Activated CD4-positive, alpha-beta T cell treated with anti-CD3 and anti-CD28 coated beads, Interleukin-2, amount 50 U/mL, for 4 hours (primary cell): Measurements from ENCODE around the gene KCNIP1.

ENCODE experiments used
- DNase-seq, 2 experiments: peaks; one replicate each; pipeline ENCODE4 v3.0.0-alpha.2; 2020

The KCNIP1 gene

GRCh38 chr5:170503990-170504596, at the start of gene KCNIP1:
Gene KCNIP1, plus strand, starts transcription at chr5:170504020.
- DNase-seq, result no peak

DNA sequence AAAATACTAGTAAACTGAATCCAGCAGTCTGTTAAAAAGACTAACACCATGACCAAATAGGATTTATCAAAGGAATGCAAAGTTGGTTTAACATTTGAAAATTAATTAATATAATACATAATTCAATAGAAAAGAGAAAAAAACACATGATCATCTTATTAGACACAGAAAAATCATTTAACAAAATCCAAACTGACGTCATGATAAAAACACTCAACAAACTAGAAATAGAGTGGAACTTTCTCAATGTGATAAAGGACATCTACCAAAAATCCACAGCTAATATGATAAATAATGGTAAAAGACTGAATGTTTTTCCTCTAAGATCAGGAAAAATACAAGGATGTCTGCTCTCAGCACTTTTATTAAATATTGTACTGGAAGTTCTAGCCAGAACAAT, 40.4 kb upstream of the KCNIP1 start:
- no peak for DNase-seq

DNA sequence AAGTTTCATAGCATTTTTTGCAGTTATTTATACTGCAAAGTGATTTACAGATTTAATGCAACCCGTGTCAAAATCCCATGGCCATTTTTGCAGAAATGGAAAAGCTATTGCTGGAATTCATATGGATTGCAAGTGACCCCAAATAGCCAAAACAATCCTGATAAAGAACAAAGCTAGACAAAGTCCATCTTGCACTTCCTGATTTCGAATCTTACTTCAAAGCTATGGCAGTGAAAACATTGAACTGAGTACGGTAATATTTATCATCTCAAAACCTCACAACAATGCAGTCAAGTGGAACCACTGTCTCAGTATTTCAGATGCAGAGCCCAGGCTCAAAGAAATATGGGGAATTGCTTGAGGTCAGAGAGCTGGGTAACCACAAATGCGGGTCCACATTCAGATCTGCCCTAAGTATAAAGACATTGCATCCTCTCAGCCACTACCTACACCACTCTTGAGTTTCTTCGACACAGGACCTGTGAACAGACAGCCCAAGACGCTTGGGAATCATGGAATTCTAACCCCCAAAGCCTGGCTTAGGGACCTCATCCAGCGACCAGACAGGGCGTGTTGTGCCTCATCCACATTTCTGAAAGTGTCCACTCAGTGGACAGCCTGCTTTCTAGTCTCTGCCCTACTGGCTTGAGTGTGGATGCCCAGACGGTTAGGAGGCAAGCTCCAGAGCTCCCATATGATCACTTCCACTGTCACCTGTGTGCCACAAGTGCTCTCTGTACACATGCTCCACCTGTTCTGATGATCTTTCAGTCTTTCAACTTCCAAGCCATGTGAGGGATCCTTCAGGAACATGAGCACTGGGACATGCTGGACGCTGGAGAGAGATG, 39.3 kb upstream of the KCNIP1 start:
- DNase-seq, result no peak

- DNase-seq, result no peak
Measured at GRCh38 chr5:170466553-170466952, 37.3 kb upstream of the KCNIP1 start.

GRCh38 chr5:170466988-170467707, 36.7 kb upstream of the KCNIP1 start:
- no peak for DNase-seq

GRCh38 chr5:170468633-170469285, 35.1 kb upstream of the KCNIP1 start:
- DNase-seq, result no peak

GRCh38 chr5:170469414-170469813, 34.4 kb upstream of the KCNIP1 start:
- no peak for DNase-seq

DNA sequence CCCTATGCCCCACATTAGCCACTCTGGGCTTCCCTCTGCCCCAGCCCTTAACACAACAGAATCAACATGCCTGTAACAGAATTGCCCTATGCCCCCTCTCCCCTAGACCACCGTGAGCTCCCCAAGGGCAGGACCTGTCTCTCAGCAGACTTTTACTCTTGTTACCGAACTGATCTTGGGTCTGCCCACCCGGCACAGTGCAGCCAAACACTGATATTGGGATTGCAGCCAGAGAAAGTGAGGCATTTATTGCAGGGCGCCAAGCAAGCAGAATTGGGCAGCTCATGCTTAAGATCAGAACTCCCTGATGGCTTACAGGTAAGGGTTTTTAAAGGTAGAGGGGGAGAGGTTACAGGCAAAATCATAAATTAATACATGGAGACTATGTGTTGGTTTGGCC, 33.5 kb upstream of the KCNIP1 start:
- no peak for DNase-seq

DNA sequence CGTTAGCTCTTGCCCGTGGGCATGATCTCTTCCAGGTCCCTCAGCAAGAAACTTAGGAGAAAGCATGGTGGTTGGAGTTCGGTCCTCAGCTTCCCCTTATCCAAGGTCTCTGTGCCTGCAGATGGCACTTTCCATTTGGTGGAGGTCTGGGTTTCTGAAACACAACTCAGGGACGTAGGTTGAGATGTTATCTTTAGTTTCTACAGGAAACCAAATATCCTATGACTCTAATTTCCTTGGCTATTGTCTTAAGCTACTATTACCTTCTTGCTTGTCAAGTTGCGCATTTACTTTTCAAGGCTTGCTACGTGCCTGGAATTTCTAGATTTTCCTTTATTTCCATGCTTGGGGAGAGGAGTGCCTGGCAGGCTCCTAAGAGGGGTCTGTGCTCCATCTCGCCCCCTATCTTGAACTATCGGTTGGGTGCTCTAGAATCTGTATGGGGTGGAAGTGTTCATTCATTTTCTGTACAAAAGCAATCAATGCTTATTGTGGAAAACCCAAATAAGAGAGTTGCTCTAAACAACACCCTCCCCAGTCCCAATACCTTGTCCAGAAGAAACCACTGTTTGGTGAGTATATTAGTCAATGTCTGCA, 32.9 kb upstream of the KCNIP1 start:
- no peak for DNase-seq

DNA sequence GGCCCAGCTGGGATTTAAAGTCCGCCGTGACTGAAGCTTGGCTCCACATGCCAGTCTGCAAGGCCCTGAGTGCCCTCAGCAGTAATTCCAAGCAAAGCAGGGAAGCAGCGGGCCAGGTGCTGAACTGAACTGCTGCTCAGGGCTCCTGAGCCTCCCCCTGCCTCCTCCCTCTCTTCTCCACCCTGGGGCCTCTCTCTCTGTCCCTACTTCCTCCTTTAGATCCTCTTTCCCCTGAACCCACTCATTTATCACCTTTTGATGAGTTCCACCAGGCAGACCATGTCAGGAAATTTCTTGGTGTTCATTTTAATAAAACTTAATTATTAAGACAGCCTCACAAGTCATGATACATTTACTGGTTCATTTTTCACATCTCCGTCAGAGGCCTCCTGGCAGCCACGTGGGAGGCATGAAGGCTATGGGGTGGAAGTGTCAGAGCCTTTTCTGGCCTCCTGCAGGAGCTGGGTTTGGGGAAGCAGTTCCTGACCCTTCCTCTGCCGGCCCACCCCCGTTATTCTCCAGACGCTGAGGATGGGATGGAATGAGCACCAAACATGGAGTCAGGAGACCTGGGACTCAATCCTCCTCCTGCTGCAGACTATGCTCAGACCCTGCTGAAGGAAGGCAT, 32.2 kb upstream of the KCNIP1 start:
- DNase-seq, result no peak

DNA sequence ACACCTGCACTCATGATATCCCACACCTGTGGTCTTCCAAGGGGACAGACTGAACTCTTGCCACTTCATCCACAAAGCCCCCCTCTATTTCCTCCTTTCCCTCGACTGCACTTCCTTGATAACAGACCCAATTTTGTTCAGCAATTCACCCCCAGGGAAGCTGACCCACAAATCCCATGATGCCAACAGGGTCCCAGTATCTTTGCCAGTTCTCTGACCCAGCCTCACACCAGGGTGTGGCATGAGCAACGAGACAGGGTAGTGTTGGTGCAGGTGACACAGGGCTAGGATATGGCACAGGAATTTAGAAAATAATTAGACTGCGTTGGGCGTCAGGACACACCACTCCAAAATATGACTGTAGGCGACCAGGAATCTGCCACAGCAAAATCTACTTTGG, 30.2 kb upstream of the KCNIP1 start:
- DNase-seq, result no peak

DNA sequence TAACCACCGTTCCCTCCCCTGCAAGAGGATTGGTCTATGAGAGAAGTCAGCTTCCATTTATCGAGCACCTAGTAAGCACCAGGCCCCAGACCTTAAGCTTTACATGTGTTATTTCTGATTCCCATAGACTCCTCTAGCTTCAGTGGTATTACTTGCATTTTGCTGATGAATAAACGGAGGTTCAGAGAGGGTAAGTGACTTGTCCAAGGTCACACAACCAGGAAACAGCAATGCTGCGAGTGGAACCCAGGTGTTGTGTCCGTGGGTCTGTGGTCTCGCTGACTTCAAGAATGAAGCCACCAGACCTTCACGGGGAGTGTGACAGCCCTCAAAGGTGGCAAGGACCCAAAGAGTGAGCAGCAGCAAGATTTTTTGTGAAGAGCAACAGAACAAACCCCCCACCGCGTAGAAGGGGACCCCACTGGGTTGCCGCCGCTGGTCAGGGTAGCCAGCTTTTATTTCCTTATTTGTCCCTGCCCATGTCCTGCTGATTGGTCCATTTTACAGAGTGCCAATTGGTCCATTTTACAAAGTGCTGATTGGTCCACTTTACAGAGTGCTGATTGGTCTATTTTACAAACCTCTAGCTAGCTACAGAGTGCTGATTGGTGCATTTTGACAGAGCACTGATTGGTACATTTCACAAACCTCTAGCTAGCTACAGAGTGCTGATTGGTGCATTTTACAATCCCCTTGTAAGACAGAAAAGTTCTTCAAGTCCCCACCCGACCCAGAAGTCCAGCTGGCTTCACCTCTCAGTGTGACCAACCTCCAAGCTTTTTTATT, 29.1 kb upstream of the KCNIP1 start:
- no peak for DNase-seq

DNA sequence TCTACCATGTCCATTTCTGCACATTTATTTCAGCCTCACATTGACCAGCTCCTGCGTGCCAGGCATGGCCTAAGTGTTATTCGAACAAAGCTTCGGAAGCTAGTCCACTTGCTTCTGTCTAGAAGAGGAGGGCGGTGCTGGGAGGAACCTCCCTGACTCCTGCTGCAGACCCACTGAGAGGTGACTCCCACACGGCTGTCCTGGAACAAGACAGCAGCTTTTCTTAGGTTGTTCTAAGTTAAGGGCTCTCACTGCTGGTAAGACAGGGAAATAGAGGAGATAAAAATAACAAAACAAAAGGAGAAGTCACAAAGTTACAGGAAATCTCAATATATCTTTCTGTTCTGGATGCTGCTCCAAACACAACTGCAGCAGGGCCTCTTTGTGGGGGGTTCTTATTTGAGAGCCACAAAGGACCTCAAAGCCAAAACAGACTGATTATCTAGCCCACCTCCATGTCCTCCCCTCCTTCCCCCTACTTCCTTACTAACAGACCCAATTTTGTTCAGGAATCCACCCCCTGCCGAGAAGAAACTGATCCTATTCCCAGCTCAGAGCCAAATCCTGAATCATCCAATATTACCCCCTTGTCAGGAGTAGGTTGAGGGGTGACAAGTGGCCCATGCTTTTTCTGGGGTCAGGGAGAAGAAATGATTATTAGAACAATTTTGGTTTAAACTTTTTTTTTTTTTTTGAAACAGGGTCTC, 28.4 kb upstream of the KCNIP1 start:
- no peak for DNase-seq

DNA sequence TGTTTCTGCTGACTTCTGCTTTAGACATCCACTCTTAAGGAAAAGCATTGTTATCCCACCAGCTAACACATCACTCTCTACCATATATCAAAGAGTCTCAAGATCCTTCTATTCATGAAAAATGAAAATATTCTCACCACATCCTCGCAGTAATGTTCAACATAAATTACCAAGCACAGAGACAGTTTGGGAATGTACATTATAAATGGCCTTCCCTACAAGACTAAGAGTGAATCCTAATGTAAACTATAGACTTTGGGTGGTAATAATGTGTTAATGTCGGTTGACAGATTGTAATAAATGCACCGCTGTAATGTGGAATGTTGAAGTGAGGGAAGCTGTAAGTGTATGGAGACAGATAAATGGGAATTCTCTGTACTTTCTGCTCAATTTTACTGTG, 27.1 kb upstream of the KCNIP1 start:
- DNase-seq, result no peak

DNA sequence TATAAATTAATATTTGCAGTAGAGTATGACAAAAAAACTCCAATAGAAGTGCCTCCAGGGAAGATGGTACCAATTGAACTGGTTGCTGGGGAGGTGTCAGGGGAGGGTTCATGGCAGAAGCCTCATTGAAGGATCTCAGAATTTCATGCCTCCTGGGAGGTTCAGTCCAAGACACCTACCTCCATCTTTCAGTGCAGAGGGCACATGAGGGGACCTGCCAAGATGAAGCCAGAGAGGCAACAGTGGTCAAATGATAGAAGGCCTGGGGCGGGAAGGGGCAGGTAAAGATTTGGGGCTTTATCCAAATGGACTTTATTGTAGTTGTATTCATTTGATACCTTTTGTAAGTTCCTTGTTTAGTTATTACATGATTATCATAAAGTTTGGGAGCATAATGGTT, 25.9 kb upstream of the KCNIP1 start:
- DNase-seq, result no peak

GRCh38 chr5:170478306-170478705, 25.5 kb upstream of the KCNIP1 start:
- DNase-seq, result no peak

DNA sequence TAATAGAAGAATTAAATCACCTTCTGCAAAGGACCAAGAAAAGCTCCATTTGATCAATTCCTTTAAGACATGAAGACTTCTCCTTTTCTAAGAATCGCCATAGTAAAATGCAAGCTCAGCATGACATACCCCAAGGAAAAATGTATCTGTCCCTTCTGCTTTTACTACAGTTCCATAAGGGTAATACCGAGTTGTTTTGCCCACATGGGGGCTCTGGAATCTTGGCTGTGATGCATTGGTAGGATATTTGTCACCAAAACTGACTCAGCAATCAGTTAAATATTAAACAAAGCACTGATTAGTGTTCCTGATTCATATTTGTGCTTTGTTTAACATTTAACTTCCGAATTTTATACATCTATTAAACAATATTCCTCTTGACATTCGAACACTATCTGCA, 24.3 kb upstream of the KCNIP1 start:
- DNase-seq, result no peak

GRCh38 chr5:170480260-170480659, 23.6 kb upstream of the KCNIP1 start:
- DNase-seq, result no peak

GRCh38 chr5:170481849-170482248, 22.0 kb upstream of the KCNIP1 start:
- no peak for DNase-seq

GRCh38 chr5:170482511-170482910, 21.3 kb upstream of the KCNIP1 start:
- no peak for DNase-seq
